ENCODE data around the gene SERPINA5.

SERPINA5 gene

GRCh38 chr14:94570002-94570400 lies 11.2 kb upstream of the SERPINA5 start:
- Histone ChIP-seq H2BK120ac (ENCODE audit: low read depth, low read length) (no peak overlapping the region), H3K9ac (ENCODE audit: low read length) (no peak overlapping the region), H3K79me2 (ENCODE audit: control insufficient read depth, insufficient read depth, low read length) (no peaks in the 10 kb centered on the region), H3K79me1 (ENCODE audit: low read length) (no peaks in the 10 kb centered on the region), H2BK5ac (ENCODE audit: low read length) (no peak overlapping the region), H3K4me2 (ENCODE audit: low read length) (no peak overlapping the region), H3K36me3 (ENCODE audit: control insufficient read depth, insufficient read depth, low read length) (no peaks in the 10 kb centered on the region), H3K4me1 (ENCODE audit: control insufficient read depth, low read depth, low read length) (no peaks in the 10 kb centered on the region), H3K4ac (ENCODE audit: low read depth, low read length) (no peak overlapping the region), H3K27me3 (ENCODE audit: insufficient read depth, low read length, poor library complexity) (no peaks in the 10 kb centered on the region), H3K56ac (ENCODE audit: low read length) (no peak overlapping the region), H4K5ac (ENCODE audit: low read length) (no peak overlapping the region), H3K27ac (ENCODE audit: low read depth, low read length) (no peak overlapping the region), H2BK15ac (replicated peaks; ENCODE audit: low read depth) (no peak overlapping the region), H3K18ac (ENCODE audit: low read length) (no peak overlapping the region), H3K4me3 (ENCODE audit: low read length) (no peak overlapping the region), H4K8ac (ENCODE audit: low read depth, low read length) (no peak overlapping the region), H3K23ac (ENCODE audit: low read length) (no peak overlapping the region), H2AK5ac (ENCODE audit: low read length) (no peak overlapping the region)
- WGBS (ENCODE audit: extremely low coverage, insufficient coverage, low lambda C conversion rate), result no CpG with 5 or more reads among the region's 6 CpGs
- DNase-seq, result no peak

DNA sequence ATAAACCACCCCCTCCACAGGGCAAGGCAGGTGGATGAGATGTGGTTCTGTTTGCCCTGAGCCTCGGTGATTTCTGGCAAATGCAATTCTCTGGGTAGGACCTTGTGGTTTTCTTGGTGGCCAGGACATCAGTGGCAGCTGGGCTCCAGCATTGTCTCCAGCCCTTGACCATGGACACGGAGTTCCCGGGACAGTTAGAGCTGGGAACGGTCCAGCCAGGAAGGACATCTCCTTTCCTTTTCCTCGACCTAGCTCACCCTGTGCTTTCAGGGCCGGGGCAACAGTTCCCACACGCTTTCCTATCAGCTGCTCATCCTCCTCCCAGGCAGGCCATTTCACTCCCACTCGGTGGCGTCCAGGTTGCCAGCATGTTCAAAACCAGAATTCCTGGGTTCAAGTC lies 10.8 kb upstream of the SERPINA5 start:
- Histone ChIP-seq H4K8ac (ENCODE audit: low read depth, low read length) (no peak overlapping the region), H3K23ac (ENCODE audit: low read length) (no peak overlapping the region), H3K9ac (ENCODE audit: low read length) (no peak overlapping the region), H3K56ac (ENCODE audit: low read length) (no peak overlapping the region), H2BK15ac (replicated peaks; ENCODE audit: low read depth) (no peak overlapping the region), H2BK120ac (ENCODE audit: low read depth, low read length) (no peak overlapping the region), H3K4me2 (ENCODE audit: low read length) (no peak overlapping the region), H4K5ac (ENCODE audit: low read length) (no peak overlapping the region), H3K27ac (ENCODE audit: low read depth, low read length) (no peak overlapping the region), H3K4me1 (ENCODE audit: control insufficient read depth, low read depth, low read length) (no peaks in the 10 kb centered on the region), H2AK5ac (ENCODE audit: low read length) (no peak overlapping the region), H2BK5ac (ENCODE audit: low read length) (no peak overlapping the region), H3K79me2 (ENCODE audit: control insufficient read depth, insufficient read depth, low read length) (no peaks in the 10 kb centered on the region), H3K27me3 (ENCODE audit: insufficient read depth, low read length, poor library complexity) (no peaks in the 10 kb centered on the region), H3K36me3 (ENCODE audit: control insufficient read depth, insufficient read depth, low read length) (no peaks in the 10 kb centered on the region), H3K18ac (ENCODE audit: low read length) (no peak overlapping the region), H3K4ac (ENCODE audit: low read depth, low read length) (no peak overlapping the region), H3K79me1 (ENCODE audit: low read length) (no peaks in the 10 kb centered on the region), H3K4me3 (ENCODE audit: low read length) (no peak overlapping the region)
- no CpG with 5 or more reads among the region's 9 CpGs for WGBS (ENCODE audit: extremely low coverage, insufficient coverage, low lambda C conversion rate)
- no peak for DNase-seq

DNA sequence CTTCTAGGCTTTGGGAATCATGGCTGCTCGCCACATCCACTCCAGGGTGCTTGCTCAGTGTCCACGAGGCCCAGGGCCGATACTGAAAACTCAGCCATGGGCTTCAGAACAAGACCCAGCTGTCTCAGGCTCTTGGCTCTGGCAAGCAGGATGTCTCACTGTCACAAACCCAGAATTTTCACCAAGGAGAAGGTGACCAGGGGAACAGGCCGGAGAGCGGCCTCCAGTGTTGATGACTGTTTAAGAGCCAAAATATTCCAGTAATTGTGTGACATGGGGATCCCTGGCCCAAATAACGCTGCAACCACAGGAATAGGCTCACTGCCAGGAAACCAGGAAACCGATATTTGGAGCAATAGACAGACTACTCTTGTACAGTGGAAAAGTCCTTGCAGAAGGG lies 9.8 kb upstream of the SERPINA5 start:
- H3K4ac ChIP-seq (ENCODE audit: low read depth, low read length), result no peak overlapping the region
- H4K8ac ChIP-seq (ENCODE audit: low read depth, low read length), result no peak overlapping the region
- H2AK5ac ChIP-seq (ENCODE audit: low read length), result no peak overlapping the region
- H3K9ac ChIP-seq (ENCODE audit: low read length), result no peak overlapping the region
- H2BK15ac ChIP-seq (replicated peaks; ENCODE audit: low read depth), result no peak overlapping the region
- H3K4me3 ChIP-seq (ENCODE audit: low read length), result no peak overlapping the region
- no peaks in the 10 kb centered on the region for H3K4me1 ChIP-seq (ENCODE audit: control insufficient read depth, low read depth, low read length)
- no peak overlapping the region for H3K4me2 ChIP-seq (ENCODE audit: low read length)
- no peaks in the 10 kb centered on the region for H3K36me3 ChIP-seq (ENCODE audit: control insufficient read depth, insufficient read depth, low read length)
- H4K5ac ChIP-seq (ENCODE audit: low read length), result no peak overlapping the region
- no peaks in the 10 kb centered on the region for H3K79me1 ChIP-seq (ENCODE audit: low read length)
- H3K79me2 ChIP-seq (ENCODE audit: control insufficient read depth, insufficient read depth, low read length), result no peaks in the 10 kb centered on the region
- no peak overlapping the region for H3K18ac ChIP-seq (ENCODE audit: low read length)
- H3K27me3 ChIP-seq (ENCODE audit: insufficient read depth, low read length, poor library complexity), result no peaks in the 10 kb centered on the region
- no peak overlapping the region for H3K27ac ChIP-seq (ENCODE audit: low read depth, low read length)
- no peak overlapping the region for H2BK120ac ChIP-seq (ENCODE audit: low read depth, low read length)
- no peak overlapping the region for H2BK5ac ChIP-seq (ENCODE audit: low read length)
- no peak overlapping the region for H3K56ac ChIP-seq (ENCODE audit: low read length)
- no peak overlapping the region for H3K23ac ChIP-seq (ENCODE audit: low read length)
- no peak for DNase-seq
- WGBS (ENCODE audit: extremely low coverage, insufficient coverage, low lambda C conversion rate), result no CpG with 5 or more reads among the region's 7 CpGs

GRCh38 chr14:94571950-94572349 lies 9.3 kb upstream of the SERPINA5 start:
- Histone ChIP-seq H2BK5ac (ENCODE audit: low read length) (no peak overlapping the region), H4K8ac (ENCODE audit: low read depth, low read length) (no peak overlapping the region), H3K4me3 (ENCODE audit: low read length) (no peak overlapping the region), H2BK120ac (ENCODE audit: low read depth, low read length) (no peak overlapping the region), H2BK15ac (replicated peaks; ENCODE audit: low read depth) (no peak overlapping the region), H4K5ac (ENCODE audit: low read length) (no peak overlapping the region), H3K4me2 (ENCODE audit: low read length) (no peak overlapping the region), H3K23ac (ENCODE audit: low read length) (no peak overlapping the region), H3K4ac (ENCODE audit: low read depth, low read length) (no peak overlapping the region), H3K9ac (ENCODE audit: low read length) (no peak overlapping the region), H3K27ac (ENCODE audit: low read depth, low read length) (no peak overlapping the region), H3K4me1 (ENCODE audit: control insufficient read depth, low read depth, low read length) (no peaks in the 10 kb centered on the region), H2AK5ac (ENCODE audit: low read length) (no peak overlapping the region), H3K56ac (ENCODE audit: low read length) (no peak overlapping the region), H3K79me2 (ENCODE audit: control insufficient read depth, insufficient read depth, low read length) (no peaks in the 10 kb centered on the region), H3K36me3 (ENCODE audit: control insufficient read depth, insufficient read depth, low read length) (no peaks in the 10 kb centered on the region), H3K18ac (ENCODE audit: low read length) (no peak overlapping the region), H3K27me3 (ENCODE audit: insufficient read depth, low read length, poor library complexity) (no peaks in the 10 kb centered on the region), H3K79me1 (ENCODE audit: low read length) (no peaks in the 10 kb centered on the region)
- no peak for DNase-seq
- no CpG with 5 or more reads among the region's 6 CpGs for WGBS (ENCODE audit: extremely low coverage, insufficient coverage, low lambda C conversion rate)

GRCh38 chr14:94572637-94573303 lies 8.5 kb upstream of the SERPINA5 start:
- Histone ChIP-seq H4K8ac (ENCODE audit: low read depth, low read length) (no peak overlapping the region), H3K4me3 (ENCODE audit: low read length) (no peak overlapping the region), H3K23ac (ENCODE audit: low read length) (no peak overlapping the region), H3K36me3 (ENCODE audit: control insufficient read depth, insufficient read depth, low read length) (no peaks in the 10 kb centered on the region), H3K79me2 (ENCODE audit: control insufficient read depth, insufficient read depth, low read length) (no peaks in the 10 kb centered on the region), H3K27me3 (ENCODE audit: insufficient read depth, low read length, poor library complexity) (no peaks in the 10 kb centered on the region), H2AK5ac (ENCODE audit: low read length) (no peak overlapping the region), H2BK15ac (replicated peaks; ENCODE audit: low read depth) (no peak overlapping the region), H3K27ac (ENCODE audit: low read depth, low read length) (no peak overlapping the region), H2BK5ac (ENCODE audit: low read length) (no peak overlapping the region), H2BK120ac (ENCODE audit: low read depth, low read length) (no peak overlapping the region), H3K9ac (ENCODE audit: low read length) (no peak overlapping the region), H3K4me2 (ENCODE audit: low read length) (no peak overlapping the region), H3K56ac (ENCODE audit: low read length) (no peak overlapping the region), H4K5ac (ENCODE audit: low read length) (no peak overlapping the region), H3K4ac (ENCODE audit: low read depth, low read length) (no peak overlapping the region), H3K18ac (ENCODE audit: low read length) (no peak overlapping the region), H3K79me1 (ENCODE audit: low read length) (no peaks in the 10 kb centered on the region), H3K4me1 (ENCODE audit: control insufficient read depth, low read depth, low read length) (no peaks in the 10 kb centered on the region)
- no CpG with 5 or more reads among the region's 7 CpGs for WGBS (ENCODE audit: extremely low coverage, insufficient coverage, low lambda C conversion rate)
- no peak for DNase-seq

Measured in mesendoderm (in vitro differentiated cells).